Measurements from ENCODE around the gene MED22.

Gene MED22

DNA sequence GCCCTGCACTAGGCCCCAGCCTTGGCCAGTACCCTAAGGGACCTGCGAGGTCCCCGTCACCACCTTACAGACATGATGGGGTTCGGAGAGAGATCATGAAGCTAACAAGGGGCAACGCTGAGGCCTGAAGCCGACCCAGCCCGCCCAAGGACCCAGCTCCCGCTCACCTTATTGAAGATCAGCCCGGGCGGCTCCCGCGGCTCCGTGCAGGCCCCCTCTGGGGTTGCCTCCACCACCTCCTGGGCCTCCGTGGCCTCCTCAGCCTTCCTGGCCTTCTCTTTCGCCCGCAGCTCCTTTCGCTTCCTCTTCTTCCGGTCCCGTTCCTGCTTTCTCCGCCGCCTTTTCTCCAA lies 15.6 kb downstream of the MED22 start:
- H3K9me2 ChIP-seq (replicated peaks; ENCODE audit: low read depth, low read length), result no peaks in the 10 kb centered on the region
- H4K20me1 ChIP-seq (ENCODE audit: insufficient read depth, low read length, poor library complexity, severe bottlenecking), result peaks cover 40% of the 10 kb centered on the region
- no peaks in the 10 kb centered on the region for H3K27me3 ChIP-seq (ENCODE audit: insufficient read depth, low read length, poor library complexity, severe bottlenecking)
- no peak overlapping the region for H2AFZ ChIP-seq (ENCODE audit: low read length)
- no peak overlapping the region for H3K4me3 ChIP-seq (ENCODE audit: low read length, poor library complexity, severe bottlenecking)
- TF ChIP-seq, protein P1, sequence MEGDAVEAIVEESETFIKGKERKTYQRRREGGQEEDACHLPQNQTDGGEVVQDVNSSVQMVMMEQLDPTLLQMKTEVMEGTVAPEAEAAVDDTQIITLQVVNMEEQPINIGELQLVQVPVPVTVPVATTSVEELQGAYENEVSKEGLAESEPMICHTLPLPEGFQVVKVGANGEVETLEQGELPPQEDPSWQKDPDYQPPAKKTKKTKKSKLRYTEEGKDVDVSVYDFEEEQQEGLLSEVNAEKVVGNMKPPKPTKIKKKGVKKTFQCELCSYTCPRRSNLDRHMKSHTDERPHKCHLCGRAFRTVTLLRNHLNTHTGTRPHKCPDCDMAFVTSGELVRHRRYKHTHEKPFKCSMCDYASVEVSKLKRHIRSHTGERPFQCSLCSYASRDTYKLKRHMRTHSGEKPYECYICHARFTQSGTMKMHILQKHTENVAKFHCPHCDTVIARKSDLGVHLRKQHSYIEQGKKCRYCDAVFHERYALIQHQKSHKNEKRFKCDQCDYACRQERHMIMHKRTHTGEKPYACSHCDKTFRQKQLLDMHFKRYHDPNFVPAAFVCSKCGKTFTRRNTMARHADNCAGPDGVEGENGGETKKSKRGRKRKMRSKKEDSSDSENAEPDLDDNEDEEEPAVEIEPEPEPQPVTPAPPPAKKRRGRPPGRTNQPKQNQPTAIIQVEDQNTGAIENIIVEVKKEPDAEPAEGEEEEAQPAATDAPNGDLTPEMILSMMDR (conservative IDR thresholded peaks at IDR 0.05; ENCODE audit: low read length), result no peak
- TF ChIP-seq EZH2phosphoT487 (IDR thresholded peaks at IDR 0.05; ENCODE audit: borderline replicate concordance), result no peak
- peaks cover 44% of the 10 kb centered on the region; the same call in 1 of the 2 replicates for H3K36me3 ChIP-seq (ENCODE audit: insufficient read depth, low read length)
- H3K9me3 ChIP-seq (ENCODE audit: insufficient read depth, low read depth, low read length), result no peaks in the 10 kb centered on the region
- no peak overlapping the region for H3K4me2 ChIP-seq (ENCODE audit: low read depth, low read length, poor library complexity, severe bottlenecking)
- H3K4me1 ChIP-seq (ENCODE audit: insufficient read depth, low read length, poor library complexity, severe bottlenecking), result peaks cover 24% of the 10 kb centered on the region
- H3F3A ChIP-seq (ENCODE audit: low read depth), result no peaks in the 10 kb centered on the region
- no peak overlapping the region for H3K9ac ChIP-seq (ENCODE audit: low read depth, low read length, poor library complexity, severe bottlenecking)
- peaks cover 39% of the 10 kb centered on the region for H3K79me2 ChIP-seq (ENCODE audit: insufficient read depth, low read length)

DNA sequence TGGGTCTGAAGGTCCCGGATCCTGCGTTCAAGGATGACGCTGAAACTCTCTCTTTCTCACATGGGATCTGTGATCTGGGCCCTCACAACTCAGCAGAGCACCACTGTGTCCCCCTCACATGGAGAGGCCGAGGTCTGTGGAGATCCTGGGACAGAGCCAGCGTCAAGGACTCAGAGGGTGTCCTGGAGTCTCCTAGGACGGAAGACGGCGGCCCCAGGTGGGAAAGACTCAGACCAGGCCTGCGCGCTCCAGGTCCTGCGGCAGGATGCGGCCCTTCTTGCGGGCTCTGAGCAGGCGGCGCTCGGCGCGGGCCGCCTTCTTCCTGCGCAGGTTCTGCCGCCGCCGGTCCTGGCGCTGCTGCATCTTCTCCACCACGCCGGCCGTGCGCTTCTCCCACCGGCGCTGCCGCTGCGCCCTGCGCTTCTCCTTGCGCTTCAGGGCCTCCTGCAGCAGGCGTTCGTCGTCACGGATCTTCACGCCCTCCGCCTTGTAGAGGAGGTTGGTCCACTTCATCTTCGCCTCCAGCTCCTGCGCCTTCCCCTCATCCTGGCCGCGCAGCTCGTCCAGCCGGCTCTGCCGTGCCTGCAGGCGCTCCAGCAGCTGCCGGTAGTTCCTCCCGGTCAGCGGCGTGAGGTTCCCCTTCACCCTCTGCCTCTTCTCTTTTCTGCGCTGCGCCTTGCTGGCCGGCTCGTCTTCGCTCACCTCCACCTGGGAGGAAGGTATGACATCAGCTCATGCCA lies 16.1 kb downstream of the MED22 start:
- Histone ChIP-seq H2AFZ (ENCODE audit: low read length) (no peak overlapping the region), H3K36me3 (ENCODE audit: insufficient read depth, low read length) (peaks cover 44% of the 10 kb centered on the region; the same call in 1 of the 2 replicates), H3K9ac (ENCODE audit: low read depth, low read length, poor library complexity, severe bottlenecking) (no peak overlapping the region), H3K4me2 (ENCODE audit: low read depth, low read length, poor library complexity, severe bottlenecking) (no peak overlapping the region), H3K4me1 (ENCODE audit: insufficient read depth, low read length, poor library complexity, severe bottlenecking) (peaks cover 24% of the 10 kb centered on the region), H3K79me2 (ENCODE audit: insufficient read depth, low read length) (peaks cover 39% of the 10 kb centered on the region), H4K20me1 (ENCODE audit: insufficient read depth, low read length, poor library complexity, severe bottlenecking) (peaks cover 40% of the 10 kb centered on the region), H3K4me3 (ENCODE audit: low read length, poor library complexity, severe bottlenecking) (no peak overlapping the region), H3F3A (ENCODE audit: low read depth) (no peaks in the 10 kb centered on the region), H3K9me2 (replicated peaks; ENCODE audit: low read depth, low read length) (no peaks in the 10 kb centered on the region), H3K27me3 (ENCODE audit: insufficient read depth, low read length, poor library complexity, severe bottlenecking) (no peaks in the 10 kb centered on the region), H3K9me3 (ENCODE audit: insufficient read depth, low read depth, low read length) (no peaks in the 10 kb centered on the region)
- TF ChIP-seq, protein P1 (conservative IDR thresholded peaks at IDR 0.05; ENCODE audit: low read length), result no peak
- TF ChIP-seq EZH2phosphoT487 (IDR thresholded peaks at IDR 0.05; ENCODE audit: borderline replicate concordance), result no peak

DNA sequence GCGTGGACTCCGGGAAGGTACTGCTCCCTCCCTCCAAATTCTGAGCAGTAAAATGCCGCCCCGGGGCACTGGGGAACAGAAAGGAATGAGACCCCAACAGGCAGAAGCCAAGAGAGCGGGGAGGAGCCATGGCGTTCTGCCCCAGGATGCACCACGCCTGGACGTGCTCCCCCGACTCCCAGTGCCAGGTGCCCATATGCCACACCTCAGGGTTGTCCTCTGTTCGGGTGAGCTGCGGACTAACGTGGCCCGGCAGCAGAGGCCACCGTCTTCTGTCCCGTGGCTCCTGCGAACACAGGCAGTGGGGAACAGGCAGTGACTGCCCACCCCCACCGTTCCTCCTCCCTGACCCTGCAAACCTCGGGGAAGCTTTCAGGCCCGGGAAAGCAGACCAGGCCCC lies 16.7 kb downstream of the MED22 start:
- H3F3A ChIP-seq (ENCODE audit: low read depth), result no peaks in the 10 kb centered on the region
- H2AFZ ChIP-seq (ENCODE audit: low read length), result no peak overlapping the region
- peaks cover 40% of the 10 kb centered on the region for H4K20me1 ChIP-seq (ENCODE audit: insufficient read depth, low read length, poor library complexity, severe bottlenecking)
- H3K79me2 ChIP-seq (ENCODE audit: insufficient read depth, low read length), result peaks cover 39% of the 10 kb centered on the region
- H3K4me1 ChIP-seq (ENCODE audit: insufficient read depth, low read length, poor library complexity, severe bottlenecking), result peaks cover 21% of the 10 kb centered on the region
- H3K9me2 ChIP-seq (replicated peaks; ENCODE audit: low read depth, low read length), result no peaks in the 10 kb centered on the region
- no peak overlapping the region for H3K4me2 ChIP-seq (ENCODE audit: low read depth, low read length, poor library complexity, severe bottlenecking)
- H3K36me3 ChIP-seq (ENCODE audit: insufficient read depth, low read length), result peaks cover 44% of the 10 kb centered on the region; the same call in 1 of the 2 replicates
- no peak overlapping the region for H3K4me3 ChIP-seq (ENCODE audit: low read length, poor library complexity, severe bottlenecking)
- no peaks in the 10 kb centered on the region for H3K9me3 ChIP-seq (ENCODE audit: insufficient read depth, low read depth, low read length)
- no peaks in the 10 kb centered on the region for H3K27me3 ChIP-seq (ENCODE audit: insufficient read depth, low read length, poor library complexity, severe bottlenecking)
- TF ChIP-seq EZH2phosphoT487 (IDR thresholded peaks at IDR 0.05; ENCODE audit: borderline replicate concordance), result no peak
- TF ChIP-seq, protein P1 (conservative IDR thresholded peaks at IDR 0.05; ENCODE audit: low read length), result no peak
- H3K9ac ChIP-seq (ENCODE audit: low read depth, low read length, poor library complexity, severe bottlenecking), result no peak overlapping the region

All from Loucy (cell line).